ENCODE results near the gene ADAMTSL1. TPM values are rescaled to one million over a fixed set of nuclear protein-coding genes. Genes with fewer than 3 reads are reported as not detected.

Gene ADAMTSL1
- total RNA-seq, 3 donors from 2014 or later: 3.6 to 7.5 (median 4.2) TPM

- Histone ChIP-seq H3K4me3 (no peak overlapping the region), H3K36me3 (no peaks in the 10 kb centered on the region), H3K4me1 (no peaks in the 10 kb centered on the region), H3K27me3 (no peaks in the 10 kb centered on the region), H3K9me3 (no peaks in the 10 kb centered on the region), H3K27ac (no peak overlapping the region)
- no peak for TF ChIP-seq POLR2A (IDR thresholded peaks at IDR 0.05)
- no peak for TF ChIP-seq CTCF (IDR thresholded peaks at IDR 0.05)
- TF ChIP-seq POLR2AphosphoS5 (IDR thresholded peaks at IDR 0.05): no peak
- intact Hi-C loops (cut with DNase I; ENCODE audit: low total_unique reads): loop anchor here (1.0 kb wide), 1 partner anchor 14 kb away; no protein-coding TSS in a partner anchor
- DNase-seq (ENCODE audit: low spot score in 2 of 2): no peak
Observed at GRCh38 chr9:18739641-18740318, 265.8 kb downstream of the ADAMTSL1 start.

GRCh38 chr9:18741359-18741758 lies 267.4 kb downstream of the ADAMTSL1 start:
- TF ChIP-seq POLR2A (IDR thresholded peaks at IDR 0.05) (no peak), POLR2AphosphoS5 (IDR thresholded peaks at IDR 0.05) (no peak), CTCF (IDR thresholded peaks at IDR 0.05) (no peak)

GRCh38 chr9:18741945-18742344 lies 268.0 kb downstream of the ADAMTSL1 start:
- no peak overlapping the region for H3K27ac ChIP-seq

More at GRCh38 chr9:18741359-18741758, 267.4 kb downstream of the ADAMTSL1 start:
- H3K36me3 ChIP-seq: no peaks in the 10 kb centered on the region
- no peak overlapping the region for H3K4me3 ChIP-seq
- no peaks in the 10 kb centered on the region for H3K4me1 ChIP-seq
- H3K27ac ChIP-seq: no peak overlapping the region
- intact Hi-C loops (cut with DNase I; ENCODE audit: low total_unique reads): no loop called here
- no peaks in the 10 kb centered on the region for H3K27me3 ChIP-seq
- DNase-seq (ENCODE audit: low spot score in 2 of 2): no peak
- no peaks in the 10 kb centered on the region for H3K9me3 ChIP-seq

GRCh38 chr9:18743421-18743820 lies 269.5 kb downstream of the ADAMTSL1 start:
- intact Hi-C loops (cut with DNase I; ENCODE audit: low total_unique reads): no loop called here
- Histone ChIP-seq H3K9me3 (no peaks in the 10 kb centered on the region), H3K27ac (no peak overlapping the region), H3K4me3 (no peak overlapping the region), H3K4me1 (no peaks in the 10 kb centered on the region), H3K27me3 (no peaks in the 10 kb centered on the region), H3K36me3 (no peaks in the 10 kb centered on the region)
- TF ChIP-seq POLR2AphosphoS5 (IDR thresholded peaks at IDR 0.05): no peak
- no peak for TF ChIP-seq POLR2A (IDR thresholded peaks at IDR 0.05)
- no peak for TF ChIP-seq CTCF (IDR thresholded peaks at IDR 0.05)
- no peak for DNase-seq (ENCODE audit: low spot score in 2 of 2)

More at GRCh38 chr9:18741945-18742344, 268.0 kb downstream of the ADAMTSL1 start:
- Histone ChIP-seq H3K27me3 (no peaks in the 10 kb centered on the region), H3K36me3 (no peaks in the 10 kb centered on the region), H3K4me1 (no peaks in the 10 kb centered on the region), H3K9me3 (no peaks in the 10 kb centered on the region), H3K4me3 (no peak overlapping the region)
- TF ChIP-seq POLR2AphosphoS5 (IDR thresholded peaks at IDR 0.05) (no peak), POLR2A (IDR thresholded peaks at IDR 0.05) (no peak), CTCF (IDR thresholded peaks at IDR 0.05) (no peak)
- no peak for DNase-seq (ENCODE audit: low spot score in 2 of 2)
- intact Hi-C loops (cut with DNase I; ENCODE audit: low total_unique reads): no loop called here

- Histone ChIP-seq H3K27me3 (no peaks in the 10 kb centered on the region), H3K27ac (no peak overlapping the region), H3K36me3 (no peaks in the 10 kb centered on the region), H3K9me3 (no peaks in the 10 kb centered on the region), H3K4me3 (no peak overlapping the region), H3K4me1 (no peaks in the 10 kb centered on the region)
- intact Hi-C loops (cut with DNase I; ENCODE audit: low total_unique reads): no loop called here
- TF ChIP-seq POLR2AphosphoS5 (IDR thresholded peaks at IDR 0.05) (no peak), POLR2A (IDR thresholded peaks at IDR 0.05) (no peak), CTCF (IDR thresholded peaks at IDR 0.05) (no peak)
- no peak for DNase-seq (ENCODE audit: low spot score in 2 of 2)
Observed at GRCh38 chr9:18743971-18744370, 270.0 kb downstream of the ADAMTSL1 start.
